Astrocyte (in vitro differentiated cells and primary cell): ENCODE results near the gene BUD23.

Experiments used
- EZH2 ChIP-seq: IDR thresholded peaks from 2 replicates; pipeline ENCODE4 v1.6.1; 2012; ENCODE audit warnings: mild to moderate bottlenecking, low read length, inconsistent platforms; ENCODE audit not compliant: insufficient read depth
- TF ChIP-seq, protein P1 (sequence below): IDR thresholded peaks from 2 replicates; pipeline ENCODE4 v1.5.1; 2011; ENCODE audit warnings: low read depth, mild to moderate bottlenecking, inconsistent platforms, low read length, moderate library complexity; ENCODE audit not compliant: insufficient read depth

- TF ChIP-seq, protein P1, sequence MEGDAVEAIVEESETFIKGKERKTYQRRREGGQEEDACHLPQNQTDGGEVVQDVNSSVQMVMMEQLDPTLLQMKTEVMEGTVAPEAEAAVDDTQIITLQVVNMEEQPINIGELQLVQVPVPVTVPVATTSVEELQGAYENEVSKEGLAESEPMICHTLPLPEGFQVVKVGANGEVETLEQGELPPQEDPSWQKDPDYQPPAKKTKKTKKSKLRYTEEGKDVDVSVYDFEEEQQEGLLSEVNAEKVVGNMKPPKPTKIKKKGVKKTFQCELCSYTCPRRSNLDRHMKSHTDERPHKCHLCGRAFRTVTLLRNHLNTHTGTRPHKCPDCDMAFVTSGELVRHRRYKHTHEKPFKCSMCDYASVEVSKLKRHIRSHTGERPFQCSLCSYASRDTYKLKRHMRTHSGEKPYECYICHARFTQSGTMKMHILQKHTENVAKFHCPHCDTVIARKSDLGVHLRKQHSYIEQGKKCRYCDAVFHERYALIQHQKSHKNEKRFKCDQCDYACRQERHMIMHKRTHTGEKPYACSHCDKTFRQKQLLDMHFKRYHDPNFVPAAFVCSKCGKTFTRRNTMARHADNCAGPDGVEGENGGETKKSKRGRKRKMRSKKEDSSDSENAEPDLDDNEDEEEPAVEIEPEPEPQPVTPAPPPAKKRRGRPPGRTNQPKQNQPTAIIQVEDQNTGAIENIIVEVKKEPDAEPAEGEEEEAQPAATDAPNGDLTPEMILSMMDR: no peak
- no peak for TF ChIP-seq EZH2
These were observed 35.1 kb downstream of the BUD23 start for GRCh38 chr7:73718438-73718881.
